Left lobe of liver (tissue), 2 donors: Measurements from ENCODE around the gene PCED1A. TPM values are rescaled to one million over a fixed set of nuclear protein-coding genes. Genes with fewer than 3 reads are reported as not detected.

Experiments used
- ATAC-seq: fragments of 200-7000 bp; cut with Tn5 transposase; one replicate; pipeline ENCODE4 v1.9.1; 2020; ENCODE audit warnings: mild to moderate bottlenecking, moderate library complexity
- DNase-seq: peaks from one replicate; pipeline ENCODE4 v3.0.0-alpha.2; 2020; ENCODE audit warnings: low spot score
- total RNA-seq: library from RNA; stranded (reverse); gene quantifications from one replicate; pipeline ENCODE4 v1.2.1, GENCODE V29; 2021
- donor health status: DM: no; HTN: no; CAD: no; lungs with moderate emphysema.
- donor health status: DM: no; HTN: yes; CAD: no.

Gene PCED1A
- total RNA-seq = 21.4 TPM

GRCh38 chr20:2840138-2840966 lies at the start of gene PCED1A, which contains the start of gene VPS16:
Gene PCED1A (minus strand): TSS chr20:2840655. CDS start chr20:2839912, 743 bp downstream.
Gene VPS16 (plus strand): TSS chr20:2840745. CDS start chr20:2840775, 30 bp downstream.
- DNase-seq (peak; percentile 89), ATAC-seq (peak; percentile 97)

- no peak for ATAC-seq
- DNase-seq = no peak
Observed at GRCh38 chr20:2889797-2890196, 49.3 kb upstream of the PCED1A start.

GRCh38 chr20:2889209-2889608 lies 48.8 kb upstream of the PCED1A start:
- no peak for ATAC-seq
- DNase-seq = no peak

GRCh38 chr20:2888224-2888955 lies 47.9 kb upstream of the PCED1A start:
- ATAC-seq = no peak
- no peak for DNase-seq

GRCh38 chr20:2887715-2888114 lies 47.3 kb upstream of the PCED1A start:
- ATAC-seq (no peak), DNase-seq (no peak)

- DNase-seq (no peak), ATAC-seq (no peak)
Observed at GRCh38 chr20:2883726-2884637, 43.5 kb upstream of the PCED1A start.

- no peak for ATAC-seq
- no peak for DNase-seq
Observed at GRCh38 chr20:2880650-2881049, 40.2 kb upstream of the PCED1A start.

- ATAC-seq (no peak), DNase-seq (no peak)
Observed at GRCh38 chr20:2879146-2879545, 38.7 kb upstream of the PCED1A start.

GRCh38 chr20:2878515-2878914 lies 38.1 kb upstream of the PCED1A start:
- DNase-seq (no peak), ATAC-seq (no peak)

- ATAC-seq (no peak), DNase-seq (no peak)
Observed at GRCh38 chr20:2875690-2876203, 35.3 kb upstream of the PCED1A start.

- ATAC-seq (no peak), DNase-seq (no peak)
Observed at GRCh38 chr20:2874456-2874855, 34.0 kb upstream of the PCED1A start.

- DNase-seq (peak; percentile 59), ATAC-seq (no peak)
Observed at GRCh38 chr20:2873747-2874041, 33.2 kb upstream of the PCED1A start.

- peak; percentile 95 for DNase-seq
Observed at GRCh38 chr20:2873010-2873746, 32.7 kb upstream of the PCED1A start, which contains the start of gene PTPRA. Gene PTPRA (plus strand): TSS chr20:2873481. CDS start chr20:2964278, 90,797 bp downstream.

GRCh38 chr20:2872459-2873009 lies 32.1 kb upstream of the PCED1A start:
- ATAC-seq = peak; percentile 67
- DNase-seq = peak; percentile 67

More at GRCh38 chr20:2873010-2873746, 32.7 kb upstream of the PCED1A start, which contains the start of gene PTPRA:
- peak; percentile 95 for ATAC-seq

GRCh38 chr20:2871661-2872458 lies 31.4 kb upstream of the PCED1A start:
- ATAC-seq (peak; percentile 18), DNase-seq (no peak)

- DNase-seq = no peak
- no peak for ATAC-seq
Observed at GRCh38 chr20:2871111-2871465, 30.6 kb upstream of the PCED1A start.

GRCh38 chr20:2869381-2869780 lies 28.9 kb upstream of the PCED1A start:
- DNase-seq = no peak
- no peak for ATAC-seq

GRCh38 chr20:2867081-2867864 lies 26.8 kb upstream of the PCED1A start:
- DNase-seq (no peak), ATAC-seq (no peak)
